22Rv1 (cell line): ENCODE measurements around the gene KMT2B.

Experiments used
- H3K27ac ChIP-seq: fragments of 450-650 bp; 2 replicates; pipeline ENCODE4 v1.5.1; 2017
- ZFX ChIP-seq: fragments of 450-650 bp; IDR thresholded peaks from 2 replicates; pipeline ENCODE4 v1.6.1; 2017; ENCODE audit warnings: antibody characterized with exemption, borderline replicate concordance
- TF ChIP-seq, protein P1 (sequence below): fragments of 450-650 bp; IDR thresholded peaks from 2 replicates; pipeline ENCODE4 v1.5.1; 2017; ENCODE audit warnings: mild to moderate bottlenecking

Gene KMT2B

DNA sequence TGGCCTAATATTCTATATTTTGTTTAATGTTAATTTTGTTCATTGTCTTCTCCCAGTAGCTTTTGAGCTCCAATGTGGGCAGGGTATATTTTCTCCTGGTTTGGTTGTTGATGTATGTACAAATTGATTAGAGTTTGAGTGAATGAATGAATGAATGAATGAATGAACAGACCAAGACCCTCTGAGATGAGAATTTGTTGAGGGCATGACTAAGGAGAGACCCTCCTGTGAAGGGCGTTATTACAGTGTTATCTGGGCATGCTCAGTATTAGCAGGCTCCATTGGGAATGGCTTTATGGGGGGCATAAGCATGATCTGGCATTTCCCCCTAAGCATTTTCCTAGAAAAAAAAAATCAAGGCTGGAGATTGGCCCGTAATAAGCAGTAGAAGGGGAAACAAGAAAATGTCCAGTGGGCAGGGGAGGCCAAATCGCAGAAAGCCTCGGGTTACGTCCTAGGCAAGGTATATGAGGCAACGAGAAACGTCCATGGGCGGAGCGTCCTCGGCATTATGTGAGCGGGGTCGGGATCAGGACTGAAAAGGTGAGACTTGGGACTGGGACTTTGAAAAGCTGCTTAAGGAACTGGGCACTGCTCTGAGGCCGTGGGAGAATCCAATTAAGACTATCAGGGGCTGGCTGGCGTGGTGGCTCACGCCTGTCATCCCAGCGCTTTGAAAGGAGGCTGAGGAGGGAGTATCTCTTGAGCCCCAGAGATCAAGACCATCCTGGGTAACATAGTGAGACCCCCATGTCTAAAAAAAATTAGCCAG lies 56.7 kb downstream of the KMT2B start:
- H3K27ac ChIP-seq = peak overlapping the region; percentile 61
- no peak for TF ChIP-seq ZFX

DNA sequence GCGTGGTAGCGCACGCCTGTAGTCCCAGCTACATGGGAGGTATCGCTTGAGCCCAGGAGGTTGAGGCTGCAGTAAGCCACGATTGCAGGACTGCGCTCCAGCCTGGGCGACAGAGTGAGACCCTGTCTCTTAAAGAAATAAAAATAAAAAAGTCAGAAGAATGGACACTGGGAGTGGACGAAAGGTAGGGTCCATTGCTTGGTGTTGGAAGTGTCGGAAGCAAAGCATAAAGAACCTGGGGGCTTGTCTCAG lies 57.2 kb downstream of the KMT2B start:
- TF ChIP-seq, protein P1, sequence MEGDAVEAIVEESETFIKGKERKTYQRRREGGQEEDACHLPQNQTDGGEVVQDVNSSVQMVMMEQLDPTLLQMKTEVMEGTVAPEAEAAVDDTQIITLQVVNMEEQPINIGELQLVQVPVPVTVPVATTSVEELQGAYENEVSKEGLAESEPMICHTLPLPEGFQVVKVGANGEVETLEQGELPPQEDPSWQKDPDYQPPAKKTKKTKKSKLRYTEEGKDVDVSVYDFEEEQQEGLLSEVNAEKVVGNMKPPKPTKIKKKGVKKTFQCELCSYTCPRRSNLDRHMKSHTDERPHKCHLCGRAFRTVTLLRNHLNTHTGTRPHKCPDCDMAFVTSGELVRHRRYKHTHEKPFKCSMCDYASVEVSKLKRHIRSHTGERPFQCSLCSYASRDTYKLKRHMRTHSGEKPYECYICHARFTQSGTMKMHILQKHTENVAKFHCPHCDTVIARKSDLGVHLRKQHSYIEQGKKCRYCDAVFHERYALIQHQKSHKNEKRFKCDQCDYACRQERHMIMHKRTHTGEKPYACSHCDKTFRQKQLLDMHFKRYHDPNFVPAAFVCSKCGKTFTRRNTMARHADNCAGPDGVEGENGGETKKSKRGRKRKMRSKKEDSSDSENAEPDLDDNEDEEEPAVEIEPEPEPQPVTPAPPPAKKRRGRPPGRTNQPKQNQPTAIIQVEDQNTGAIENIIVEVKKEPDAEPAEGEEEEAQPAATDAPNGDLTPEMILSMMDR = no peak
- no peak for TF ChIP-seq ZFX
- peak overlapping the region; percentile 61 for H3K27ac ChIP-seq

DNA sequence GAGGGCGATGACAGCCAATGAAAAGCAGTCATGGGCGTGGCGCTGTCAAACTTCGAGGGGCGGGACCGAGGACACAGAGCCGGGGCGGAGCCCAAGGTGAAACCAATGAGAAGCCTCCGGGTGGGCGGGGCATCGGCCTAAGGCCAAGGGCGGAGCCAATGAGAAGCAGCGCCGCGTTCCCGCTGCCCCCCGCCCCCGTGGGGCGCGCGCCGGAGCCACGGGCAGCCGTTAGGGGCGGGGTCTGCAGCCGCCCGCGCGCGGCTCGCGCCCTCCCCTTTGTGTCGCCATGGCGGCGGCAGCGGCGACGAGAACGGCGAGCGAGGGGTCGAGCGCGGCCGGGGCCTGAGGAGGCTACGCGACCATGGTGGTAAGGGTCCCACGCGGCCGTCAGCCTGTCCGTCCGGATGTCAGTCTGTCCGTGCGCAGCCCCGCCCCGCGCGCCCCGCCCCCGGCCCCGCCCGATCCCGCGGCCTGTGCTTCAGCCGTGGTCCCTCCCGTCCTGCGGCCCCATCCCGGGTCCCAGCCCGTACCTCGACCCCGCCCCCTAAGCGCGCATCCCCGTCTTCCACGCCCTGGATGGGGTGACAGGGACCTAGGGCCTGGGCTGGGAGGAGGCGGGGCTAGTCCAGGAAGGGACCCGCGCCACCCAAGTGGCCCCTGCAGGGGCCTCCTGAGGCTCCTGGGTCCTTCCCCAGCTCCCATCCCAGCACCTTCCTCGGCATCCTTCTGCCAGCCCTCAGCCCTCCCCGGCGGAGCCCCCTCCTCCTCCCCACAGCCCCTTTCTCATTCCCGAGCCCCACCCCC lies 57.7 kb downstream of the KMT2B start, which contains the start of gene ARHGAP33:
ARHGAP33 (plus strand) TSS at position 267 of the 804 bp plus-strand sequence; CDS start at position 362, 95 bp downstream.
- peak within 1 kb of the TSS; percentile 61 for H3K27ac ChIP-seq
- TF ChIP-seq ZFX = no peak
- TF ChIP-seq, protein P1 = no peak

DNA sequence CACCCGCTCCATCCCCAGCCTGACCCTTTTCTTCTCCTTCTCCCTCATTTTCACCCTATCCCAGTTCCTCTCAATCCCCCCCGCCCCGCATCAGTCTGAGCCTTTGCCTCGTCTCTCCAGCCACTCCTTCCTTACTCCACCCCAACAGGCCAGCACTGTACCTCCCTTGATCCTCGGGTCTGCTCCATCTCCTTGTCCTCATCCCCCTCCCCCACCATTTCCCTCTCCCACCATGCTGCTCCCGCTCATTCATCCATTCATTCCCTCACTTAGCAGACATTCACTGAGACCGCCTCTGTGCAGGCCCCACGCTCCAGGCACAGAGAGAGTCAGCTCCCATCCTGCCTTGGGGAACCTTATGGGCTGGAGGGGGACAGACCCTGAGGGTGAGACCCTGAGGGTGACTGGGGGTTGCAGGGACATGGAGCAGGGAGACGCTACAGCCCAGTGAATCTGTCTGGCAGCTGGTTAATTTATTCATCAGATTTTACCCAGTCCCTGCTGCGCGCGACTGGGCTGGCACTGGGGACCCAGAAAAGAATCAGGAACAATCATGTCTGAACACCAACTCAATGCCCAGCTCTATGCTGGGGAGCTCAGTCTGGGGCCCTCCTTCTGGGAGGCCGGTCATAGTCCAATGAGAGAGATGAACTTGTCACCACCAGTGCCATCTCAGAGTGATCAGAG lies 58.4 kb downstream of the KMT2B start:
- TF ChIP-seq, protein P1 = no peak
- TF ChIP-seq ZFX = no peak
- H3K27ac ChIP-seq = peak overlapping the region; percentile 61

DNA sequence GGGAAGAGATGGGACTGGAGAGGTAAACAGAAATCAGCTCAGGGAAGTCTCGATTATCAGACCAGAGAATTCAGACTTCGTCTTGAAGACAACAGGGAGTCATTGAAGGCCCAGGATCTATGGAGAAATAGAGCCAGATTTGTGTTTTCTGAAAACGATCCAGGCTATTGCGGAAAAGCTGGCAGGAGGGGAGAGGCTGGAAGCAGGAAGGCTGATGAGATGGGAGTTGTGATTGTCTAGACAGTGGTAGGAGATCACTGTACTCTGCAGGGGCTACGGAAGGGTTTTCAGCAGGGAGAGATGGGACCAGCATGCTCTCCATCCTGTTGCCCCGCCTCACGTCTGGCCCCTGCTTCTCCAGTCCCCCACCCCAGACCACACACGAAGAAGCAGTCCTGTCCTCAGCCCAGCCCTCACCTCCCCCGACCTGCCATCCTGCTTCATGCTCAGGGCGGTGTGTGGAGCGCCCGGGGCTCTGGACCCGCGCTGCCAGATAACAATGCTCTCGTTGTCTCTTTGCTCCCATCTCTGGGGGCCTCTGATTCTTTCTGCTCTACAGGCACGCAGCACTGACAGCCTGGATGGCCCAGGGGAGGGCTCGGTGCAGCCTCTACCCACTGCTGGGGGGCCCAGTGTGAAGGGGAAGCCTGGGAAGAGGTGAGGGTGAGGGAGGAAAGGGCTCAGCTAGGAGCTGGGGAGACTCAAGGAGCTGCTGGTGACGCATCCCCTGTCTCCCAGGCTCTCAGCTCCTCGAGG lies 59.5 kb downstream of the KMT2B start:
- TF ChIP-seq, protein P1 = no peak
- no peak for TF ChIP-seq ZFX
- peak overlapping the region; percentile 61; the same call in 1 of the 2 replicates for H3K27ac ChIP-seq

DNA sequence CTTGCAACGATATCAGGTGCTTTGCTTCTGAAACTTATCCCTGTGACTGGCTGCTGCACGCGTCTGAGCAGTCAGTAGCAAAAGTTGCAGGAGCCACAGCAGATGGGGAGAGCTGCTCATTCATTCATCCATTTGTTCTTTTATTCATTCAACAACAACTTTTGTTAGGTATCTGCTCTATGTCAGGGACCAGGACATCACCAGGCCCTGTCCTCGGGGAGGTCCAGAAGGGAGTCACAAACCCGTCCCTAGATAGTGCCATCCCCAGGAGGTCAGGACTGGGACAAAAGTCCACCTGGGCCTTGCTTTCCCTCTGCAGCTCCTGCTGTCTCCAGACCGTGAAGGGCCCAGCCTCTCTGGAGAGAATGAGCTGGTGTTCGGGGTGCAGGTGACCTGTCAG lies 60.2 kb downstream of the KMT2B start:
- H3K27ac ChIP-seq = no peak overlapping the region
- TF ChIP-seq ZFX = no peak
- TF ChIP-seq, protein P1 = no peak

DNA sequence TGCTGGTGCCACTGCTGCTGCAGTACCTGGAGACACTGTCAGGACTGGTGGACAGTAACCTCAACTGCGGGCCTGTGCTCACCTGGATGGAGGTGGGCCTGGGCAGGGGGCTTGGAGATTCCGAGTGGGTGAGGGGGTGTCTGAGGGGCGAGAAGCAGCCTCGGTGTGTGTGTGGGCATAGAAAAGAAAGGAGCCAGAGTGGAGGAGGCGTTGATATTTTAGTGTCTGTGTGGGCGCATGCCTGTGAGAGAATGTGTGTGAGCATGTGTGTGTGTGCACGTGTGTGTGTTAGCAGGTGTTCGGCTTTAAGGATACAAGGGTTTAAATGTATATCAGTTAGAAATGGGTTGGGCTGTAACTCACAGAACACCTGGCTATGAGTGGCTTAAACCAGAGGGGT lies 61.2 kb downstream of the KMT2B start:
- no peak for TF ChIP-seq ZFX
- TF ChIP-seq, protein P1 = no peak
- H3K27ac ChIP-seq = no peak overlapping the region
